KBM-7 (cell line): Measurements from ENCODE around the gene AHSP.
"Not testable (repeated sequence)": the region's sequence is repeated elsewhere in the genome, so short reads cannot be mapped to it uniquely, and the experiment has no call there.

Source experiments
- DNase-seq: peaks from one replicate; pipeline ENCODE4 v3.0.0-alpha.2; 2015
- in situ Hi-C: fragments of 300-500 bp; cut with MboI; formaldehyde crosslinking; loops from 2 replicates; pipeline ENCODE4 v1.14.3; 2020; ENCODE audit warnings: low sequenced_read_pairs, low pct_unique_long_range_greater_than_20kb, mixed read lengths

Gene AHSP

GRCh38 chr16:31498493-31498892 is 29.2 kb upstream of the AHSP start:
- in situ Hi-C loops, result no loop called here
- DNase-seq, result no peak

DNA sequence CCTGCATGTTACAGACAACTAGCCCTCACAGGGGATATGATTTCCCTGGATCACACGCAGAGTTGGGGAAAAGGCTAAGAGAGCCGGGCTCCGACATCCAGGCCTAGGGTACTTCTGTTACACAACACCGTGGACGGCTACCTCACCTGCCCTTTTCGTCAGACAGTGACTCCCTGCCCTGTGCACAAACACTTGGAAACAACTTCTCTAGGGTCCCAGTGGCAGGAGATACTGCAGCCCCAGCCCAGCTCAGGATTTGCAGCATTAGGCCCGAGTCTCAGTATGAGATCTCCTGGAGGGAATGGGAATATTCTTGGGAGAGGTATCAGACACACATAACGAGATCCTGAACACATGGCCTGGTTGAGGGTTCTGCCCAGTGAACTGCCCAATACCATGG is 27.8 kb upstream of the AHSP start:
- in situ Hi-C loops, result no loop called here
- DNase-seq, result no peak

DNA sequence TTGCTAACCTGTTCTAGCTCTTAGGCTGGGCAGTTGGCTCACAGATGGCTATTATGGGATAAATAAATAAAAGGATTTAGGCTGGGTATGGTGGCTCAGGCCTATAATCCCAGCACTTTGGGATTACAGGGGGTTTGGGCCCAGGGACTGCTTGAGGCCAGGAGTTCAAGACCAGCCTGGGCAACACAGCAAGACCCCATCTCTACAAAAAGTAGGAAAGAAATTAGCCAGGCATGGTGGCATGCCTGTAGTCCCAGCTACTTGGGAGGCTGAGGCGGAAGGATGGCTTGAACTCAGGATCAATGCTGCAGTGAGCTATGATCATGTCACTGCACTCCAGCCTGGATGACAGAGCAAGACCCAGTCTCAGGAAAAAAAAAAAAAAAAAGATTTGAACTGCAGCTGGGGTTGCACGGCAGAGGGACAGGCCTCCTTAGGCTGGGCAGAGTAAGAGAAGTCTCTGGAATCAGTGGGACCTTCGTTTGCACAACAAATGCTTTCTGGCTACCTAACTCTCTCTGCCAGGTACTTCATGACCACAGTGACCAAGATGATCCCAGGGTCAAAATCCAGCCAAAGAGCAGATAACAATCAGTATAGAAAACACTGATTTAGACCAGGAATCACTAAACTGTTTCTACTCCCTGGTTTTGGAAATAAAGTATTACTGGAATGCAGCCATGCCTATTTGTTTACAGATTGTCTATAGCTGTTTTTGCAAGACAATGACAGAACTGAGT is 26.3 kb upstream of the AHSP start:
- no peak for DNase-seq
- in situ Hi-C loops, result no loop called here

GRCh38 chr16:31501966-31502348 is 25.7 kb upstream of the AHSP start:
- DNase-seq, result no peak
- in situ Hi-C loops, result no loop called here

- in situ Hi-C loops, result no loop called here
- no peak for DNase-seq
Measured at GRCh38 chr16:31502981-31503380, 24.7 kb upstream of the AHSP start.

DNA sequence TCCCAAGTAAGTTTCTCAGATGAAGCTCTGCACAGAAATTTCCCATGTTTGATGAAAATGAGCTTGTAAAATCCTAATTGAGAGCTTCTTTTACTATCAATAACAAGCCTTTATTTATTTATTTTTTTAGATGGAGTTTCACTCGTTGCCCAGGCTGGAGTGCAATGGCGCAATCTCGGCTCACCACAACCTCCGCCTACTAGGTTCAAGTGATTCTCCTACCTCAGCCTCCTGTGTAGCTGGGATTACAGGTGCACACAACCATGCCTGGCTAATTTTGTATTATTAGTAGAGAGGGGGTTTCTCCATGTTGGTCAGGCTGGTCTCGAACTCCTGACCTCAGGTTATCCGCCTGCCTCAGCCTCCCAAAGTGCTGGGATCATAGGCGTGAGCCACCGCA is 24.1 kb upstream of the AHSP start:
- in situ Hi-C loops, DNase-seq: not testable (repeated sequence)

DNA sequence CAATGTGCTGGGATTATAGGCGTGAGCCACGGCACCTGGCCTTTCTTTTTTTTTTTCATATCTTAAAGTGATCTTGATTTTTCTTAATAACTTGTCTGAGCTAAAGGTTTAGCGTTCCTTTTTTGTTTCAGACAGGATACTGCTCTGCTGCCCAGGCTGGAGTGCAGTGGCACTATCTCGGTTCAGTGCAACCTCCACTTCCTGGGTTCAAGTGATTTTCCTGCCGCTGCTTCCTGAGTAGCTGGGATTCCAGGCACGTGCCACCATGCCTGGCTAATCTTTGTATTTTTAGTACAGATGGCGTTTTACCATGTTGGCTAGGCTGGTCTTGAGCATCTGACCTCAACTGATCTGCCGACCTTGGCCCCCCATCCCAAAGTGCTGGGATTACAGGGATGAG is 23.5 kb upstream of the AHSP start:
- DNase-seq, result no peak
- in situ Hi-C loops, result no loop called here

DNA sequence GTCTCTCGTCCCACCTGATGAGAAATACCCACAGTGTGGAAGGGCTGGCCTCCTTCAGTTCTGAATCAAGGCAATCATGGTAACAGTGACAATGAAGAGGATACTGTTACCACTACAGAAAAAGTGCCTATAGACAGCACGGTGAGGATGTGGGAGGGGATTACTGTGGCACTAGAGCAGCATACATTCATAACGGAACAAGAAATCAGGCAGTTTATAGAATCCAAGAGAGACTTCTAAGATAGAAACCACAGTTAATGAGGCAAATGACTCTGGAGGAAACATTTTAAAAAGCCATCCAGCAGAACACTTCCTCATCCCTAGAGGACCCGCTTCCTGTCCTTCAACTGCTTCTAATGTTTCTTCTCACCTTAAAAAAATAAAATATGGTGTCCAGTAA is 22.2 kb upstream of the AHSP start:
- DNase-seq, result peak; percentile 88
- in situ Hi-C loops, result no loop called here

DNA sequence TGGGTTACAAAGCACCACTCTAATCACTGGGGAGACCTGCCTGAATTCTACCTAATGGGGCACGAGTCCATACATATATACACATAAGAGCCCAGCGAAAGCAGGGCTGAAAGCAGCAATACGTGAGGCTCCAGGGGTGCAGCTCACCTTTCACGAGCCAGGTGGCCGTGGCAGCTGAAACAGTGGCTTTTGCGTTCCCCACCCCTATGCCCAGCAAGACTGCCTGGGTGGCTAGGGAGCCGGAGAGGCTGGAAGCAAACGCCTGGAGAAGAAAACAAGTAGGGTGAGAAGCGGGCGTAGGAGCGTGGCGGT is 20.1 kb upstream of the AHSP start:
- in situ Hi-C loops, result no loop called here
- DNase-seq, result peak; percentile 52

GRCh38 chr16:31507929-31508705 is 19.6 kb upstream of the AHSP start, which contains the start of gene RUSF1:
Gene RUSF1, minus strand, starts transcription at chr16:31508391. Its CDS starts 18 bp downstream, at chr16:31508373.
- in situ Hi-C loops, result no loop called here
- DNase-seq, result peak; percentile 89

GRCh38 chr16:31508706-31509195 is 18.9 kb upstream of the AHSP start:
- in situ Hi-C loops, result no loop called here
- DNase-seq, result no peak

DNA sequence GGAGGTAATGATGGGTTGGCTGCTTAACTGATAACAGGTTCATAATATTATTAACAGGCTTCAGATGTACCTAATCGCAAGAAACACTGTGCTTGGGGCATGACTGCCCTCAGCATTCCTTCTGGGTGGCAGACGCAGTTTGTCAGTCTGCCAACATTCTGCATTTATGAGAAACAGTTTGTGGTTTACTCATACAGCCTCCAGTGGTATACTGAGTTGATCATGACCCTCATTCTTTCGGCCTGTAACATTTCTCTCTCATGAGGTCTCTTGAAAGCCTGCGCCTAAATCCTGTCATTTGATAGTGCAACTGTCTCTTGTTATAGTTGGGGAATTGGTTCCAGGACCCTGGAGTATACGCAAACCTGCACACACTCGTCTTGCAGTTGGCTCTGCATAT is 14.6 kb upstream of the AHSP start:
- in situ Hi-C loops, result no loop called here

GRCh38 chr16:31513884-31514283 is 13.8 kb upstream of the AHSP start:
- DNase-seq, result no peak
- in situ Hi-C loops, result no loop called here

More for the DNA sequence above, 14.6 kb upstream of the AHSP start:
- DNase-seq, result no peak

GRCh38 chr16:31517800-31518402 is 9.8 kb upstream of the AHSP start:
- no peak for DNase-seq
- in situ Hi-C loops, result no loop called here

- no peak for DNase-seq
- in situ Hi-C loops, result no loop called here
Measured at GRCh38 chr16:31519759-31520431, 7.8 kb upstream of the AHSP start.

- in situ Hi-C loops, result no loop called here
Measured at GRCh38 chr16:31521368-31521767, 6.3 kb upstream of the AHSP start.

DNA sequence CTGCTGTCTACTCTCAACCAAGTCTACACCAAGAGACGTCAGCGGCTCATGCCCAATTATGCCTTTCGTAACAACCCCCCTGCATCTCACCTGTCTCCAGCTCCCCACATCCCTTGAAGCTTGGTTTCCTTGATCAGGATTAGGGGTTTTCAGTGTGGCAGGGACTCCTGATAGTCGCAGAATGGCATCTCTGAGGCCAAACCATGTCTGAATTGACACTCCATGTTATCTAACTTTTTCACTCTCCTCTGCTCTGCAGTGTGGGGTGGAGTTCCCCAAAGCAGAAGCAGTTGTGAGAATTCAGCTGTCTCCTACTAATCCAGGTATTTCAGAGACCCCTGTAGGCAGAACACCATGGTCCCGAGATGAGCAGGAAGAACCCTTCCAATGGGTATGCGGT is 5.6 kb upstream of the AHSP start:
- in situ Hi-C loops, result no loop called here
- DNase-seq, result no peak

More at GRCh38 chr16:31521368-31521767, 6.3 kb upstream of the AHSP start:
- no peak for DNase-seq

DNA sequence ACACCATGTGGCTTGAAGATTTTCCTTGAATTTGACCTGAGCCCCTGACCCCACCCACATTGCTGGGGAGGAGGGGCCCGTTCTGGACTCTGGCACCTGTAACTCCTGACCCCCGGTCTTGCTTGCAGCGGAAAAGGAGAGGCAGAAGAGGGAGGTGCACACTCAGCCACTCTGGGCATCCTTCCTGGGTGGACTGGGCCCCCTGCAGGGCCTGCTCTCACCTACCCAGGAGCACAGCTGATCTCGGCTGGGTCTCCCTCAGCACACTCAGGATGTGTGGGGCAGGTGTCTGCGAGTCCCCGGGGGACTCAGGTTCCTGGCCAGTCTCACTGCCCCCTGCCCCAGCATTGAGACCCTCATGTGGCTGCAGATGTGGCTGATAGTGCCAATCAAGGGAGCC is 3.9 kb upstream of the AHSP start:
- DNase-seq, in situ Hi-C loops: not testable (repeated sequence)

- in situ Hi-C loops, result no loop called here
- no peak for DNase-seq
Measured at GRCh38 chr16:31525113-31525512, 2.6 kb upstream of the AHSP start.
